ENCODE measurements around the gene IPO7.

DNA sequence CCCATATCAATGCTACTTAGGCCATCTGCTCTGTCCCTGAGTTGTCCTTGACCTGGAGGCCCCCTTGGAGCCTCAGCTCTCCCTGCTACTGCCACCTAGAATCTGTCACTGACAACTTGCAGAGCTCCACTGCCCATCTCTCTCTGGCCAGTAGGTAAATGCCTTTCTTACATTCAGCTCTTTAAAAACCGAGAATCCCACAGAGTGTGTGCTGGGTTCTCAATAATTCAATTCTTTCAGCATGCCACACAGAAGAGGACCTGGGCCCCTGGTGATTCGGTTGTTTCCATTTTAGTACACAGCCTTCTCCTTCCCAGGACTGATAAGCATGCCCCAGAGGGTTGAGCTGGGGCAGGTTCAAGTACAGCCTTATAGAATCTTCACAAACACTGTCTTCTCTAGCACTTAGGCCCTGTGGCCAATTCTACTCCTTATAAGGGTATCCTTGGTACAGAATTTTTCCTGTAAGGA is 22.0 kb upstream of the IPO7 start:
- no peak for TF ChIP-seq NCOA5 (CRISPR knock-in tag; IDR thresholded peaks at IDR 0.05)
- no peak for TF ChIP-seq MATR3 (CRISPR knock-in tag; IDR thresholded peaks at IDR 0.05)
- TF ChIP-seq FOXP1 (IDR thresholded peaks at IDR 0.05): no peak
- TF ChIP-seq FOXP1 (CRISPR knock-in tag; IDR thresholded peaks at IDR 0.05): no peak
- TF ChIP-seq MAFK (conservative IDR thresholded peaks at IDR 0.05 in 1 of 2, IDR thresholded peaks at IDR 0.05 in 1 of 2; ENCODE audit: low read length in 2 of 2): no peak
- TF ChIP-seq RFX3 (CRISPR knock-in tag; IDR thresholded peaks at IDR 0.05): no peak
- TF ChIP-seq HIVEP1 (CRISPR knock-in tag; IDR thresholded peaks at IDR 0.05): no peak
- no peak for TF ChIP-seq HNRNPL (IDR thresholded peaks at IDR 0.05; ENCODE audit: low read depth, low read length)
- TF ChIP-seq, protein P1, sequence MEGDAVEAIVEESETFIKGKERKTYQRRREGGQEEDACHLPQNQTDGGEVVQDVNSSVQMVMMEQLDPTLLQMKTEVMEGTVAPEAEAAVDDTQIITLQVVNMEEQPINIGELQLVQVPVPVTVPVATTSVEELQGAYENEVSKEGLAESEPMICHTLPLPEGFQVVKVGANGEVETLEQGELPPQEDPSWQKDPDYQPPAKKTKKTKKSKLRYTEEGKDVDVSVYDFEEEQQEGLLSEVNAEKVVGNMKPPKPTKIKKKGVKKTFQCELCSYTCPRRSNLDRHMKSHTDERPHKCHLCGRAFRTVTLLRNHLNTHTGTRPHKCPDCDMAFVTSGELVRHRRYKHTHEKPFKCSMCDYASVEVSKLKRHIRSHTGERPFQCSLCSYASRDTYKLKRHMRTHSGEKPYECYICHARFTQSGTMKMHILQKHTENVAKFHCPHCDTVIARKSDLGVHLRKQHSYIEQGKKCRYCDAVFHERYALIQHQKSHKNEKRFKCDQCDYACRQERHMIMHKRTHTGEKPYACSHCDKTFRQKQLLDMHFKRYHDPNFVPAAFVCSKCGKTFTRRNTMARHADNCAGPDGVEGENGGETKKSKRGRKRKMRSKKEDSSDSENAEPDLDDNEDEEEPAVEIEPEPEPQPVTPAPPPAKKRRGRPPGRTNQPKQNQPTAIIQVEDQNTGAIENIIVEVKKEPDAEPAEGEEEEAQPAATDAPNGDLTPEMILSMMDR (CRISPR knock-in tag; IDR thresholded peaks at IDR 0.05): peak; percentile 53

Data from HepG2 (cell line).